Pancreas (tissue), 10 donors: Measurements from ENCODE around the gene MOSPD3. TPM values are rescaled to one million over a fixed set of nuclear protein-coding genes. Genes with fewer than 3 reads are reported as not detected.

Source experiments
- ATAC-seq, 4 donors: fragments of 200-7000 bp; cut with Tn5 transposase; one replicate each; pipeline versions ENCODE4 v1.8.0 to v1.9.1; 2020; ENCODE audit warnings: mild to moderate bottlenecking in 4 of 4, moderate library complexity in 4 of 4
- DNase-seq, 6 donors: peaks; one replicate each; pipeline ENCODE4 v3.0.0-alpha.2; 2020
- FAIRE-seq: peaks from 2 replicates; lab custom pipeline; 2012; peaks lifted over from hg19 to GRCh38; lab: Jason Lieb, UNC
- H3K27ac ChIP-seq, 4 donors: fragments of 200-600 bp; sonication (generic); 1 replicate in 3 of 4; 2 replicates in 1 of 4; pipeline versions ENCODE4 v1.5.0 to v1.8.0; 2020
- H3K27me3 ChIP-seq, 4 donors: fragments of 200-600 bp; one replicate each; pipeline ENCODE4 v1.8.0; 2021
- H3K36me3 ChIP-seq, 3 donors: fragments of 200-600 bp; sonication (generic) in 1 of 3; one replicate each; pipeline versions ENCODE4 v1.5.0 to v1.8.0; 2020 to 2021
- H3K4me1 ChIP-seq, 3 donors: fragments of 200-600 bp; one replicate each; pipeline ENCODE4 v1.8.0; 2021
- H3K4me3 ChIP-seq, 4 donors: fragments of 200-600 bp; sonication (generic) in 2 of 4; one replicate each; pipeline versions ENCODE4 v1.5.0 to v1.8.0; 2020 to 2021
- H3K9me3 ChIP-seq, 4 donors: fragments of 200-600 bp; one replicate each; pipeline ENCODE4 v1.8.0; 2021
- CTCF ChIP-seq, 4 donors: fragments of 200-600 bp; sonication (generic) in 3 of 4; IDR thresholded peaks; one replicate each; pipeline versions ENCODE4 v1.5.0 to v1.8.0; 2021; ENCODE audit warnings: antibody characterized with exemption in 4 of 4
- WGBS, 2 donors: extraction: QIAGEN DNeasy Blood & Tissue Kit; methylation state at CpG; one replicate each; pipeline ENCODE4 v1.1.7; 2013; 5-methylcytosine and 5-hydroxymethylcytosine counted together
- intact Hi-C, 3 donors: fragments of 100-400 bp; cut with DNase I; formaldehyde crosslinking; loops; one replicate each; pipeline versions ENCODE4 v1.11.1 to v1.14.2; 2022
- polyA plus RNA-seq, 2 donors: library from polyadenylated mRNA; stranded (reverse); fragments of 200-250 nt; gene quantifications; one replicate each; pipeline ENCODE4 v1.2.3, GENCODE V29; 2013
- total RNA-seq, 6 donors: library from RNA; stranded (reverse); fragmentation: NEBNext Ultra II Directional in 4 of 6; extraction: Animal tissue kit (Norgen Biotek cat#: 25700) in 4 of 6; gene quantifications; one replicate each; pipeline versions ENCODE4 v1.2.1 to v1.2.4, GENCODE V29; 2021 to 2023
- donor health status: healthy with polysubstance abuse.
- donor health status: DM: no; HTN: no; CAD: no; lungs with moderate emphysema.
- donor health status: DM: no; HTN: no; CAD: no.
- donor health status: control.
- donor health status: control.
- donor health status: Bipolar disorder and iron deficiency.
- donor health status: DM: yes; HTN: yes; CAD: no.
- donor health status: DM: no; HTN: no; CAD: no.
- donor health status: DM: no; HTN: no; CAD: no.
- donor health status: DM: yes; HTN: yes; CAD: no.

The MOSPD3 gene
- total and polyA plus RNA-seq, 8 donors = 6.8 to 19.7 (median 10.3) TPM

- Histone ChIP-seq H3K27me3 (no peaks in the 10 kb centered on the region), H3K4me3 (no peak overlapping the region), H3K27ac (no peak overlapping the region), H3K4me1 (no peaks in the 10 kb centered on the region), H3K9me3 (no peaks in the 10 kb centered on the region), H3K36me3 (no peaks in the 10 kb centered on the region)
- ATAC-seq (no peak), FAIRE-seq (no peak), DNase-seq (no peak)
- intact Hi-C loops = no loop called here
- TF ChIP-seq CTCF (IDR thresholded peaks at IDR 0.05) = no peak
- WGBS, 2 donors = 79 to 90% methylated on average over 17 of the region's 17 CpGs
Measured at GRCh38 chr7:100591596-100591995, 20.7 kb upstream of the MOSPD3 start.

- Histone ChIP-seq H3K27ac (no peak overlapping the region), H3K4me1 (no peaks in the 10 kb centered on the region), H3K4me3 (no peak overlapping the region), H3K27me3 (no peaks in the 10 kb centered on the region), H3K9me3 (no peaks in the 10 kb centered on the region), H3K36me3 (no peaks in the 10 kb centered on the region)
- ATAC-seq (no peak), DNase-seq (no peak), FAIRE-seq (no peak)
- no peak for TF ChIP-seq CTCF (IDR thresholded peaks at IDR 0.05)
- intact Hi-C loops = no loop called here
- WGBS, 2 donors = 94 to 97% methylated on average over 7 of the region's 7 CpGs
Measured at GRCh38 chr7:100595188-100595587, 17.2 kb upstream of the MOSPD3 start.

GRCh38 chr7:100598425-100598824 lies 13.9 kb upstream of the MOSPD3 start:
- no peak for TF ChIP-seq CTCF (IDR thresholded peaks at IDR 0.05)
- Histone ChIP-seq H3K36me3 (no peaks in the 10 kb centered on the region), H3K27me3 (no peaks in the 10 kb centered on the region), H3K9me3 (no peaks in the 10 kb centered on the region), H3K27ac (no peak overlapping the region), H3K4me3 (no peak overlapping the region), H3K4me1 (no peaks in the 10 kb centered on the region)
- ATAC-seq (no peak), FAIRE-seq (no peak), DNase-seq (no peak)
- 90 to 94% methylated on average over 4 of the region's 4 CpGs for WGBS, 2 donors
- intact Hi-C loops = no loop called here

- no peak for ATAC-seq
- no peaks in the 10 kb centered on the region for H3K27me3 ChIP-seq
- intact Hi-C loops = no loop called here
- TF ChIP-seq CTCF (IDR thresholded peaks at IDR 0.05) = no peak
- DNase-seq = no peak
- H3K4me3 ChIP-seq = no peak overlapping the region
- H3K27ac ChIP-seq = no peak overlapping the region
- no peak for FAIRE-seq
- 59 to 60% methylated on average over 18 of the region's 18 CpGs for WGBS, 2 donors
- H3K9me3 ChIP-seq = no peaks in the 10 kb centered on the region
- H3K4me1 ChIP-seq = peaks cover 0 to 3% (median 0%) of the 10 kb centered on the region in 3 donors
- H3K36me3 ChIP-seq = no peaks in the 10 kb centered on the region
Measured at GRCh38 chr7:100599911-100600729, 12.2 kb upstream of the MOSPD3 start.

GRCh38 chr7:100600730-100601038 lies 11.7 kb upstream of the MOSPD3 start:
- Histone ChIP-seq H3K4me1 (peaks cover 0 to 3% (median 0%) of the 10 kb centered on the region in 3 donors), H3K4me3 (no peak overlapping the region), H3K9me3 (no peaks in the 10 kb centered on the region), H3K36me3 (no peaks in the 10 kb centered on the region), H3K27me3 (no peaks in the 10 kb centered on the region), H3K27ac (no peak overlapping the region)
- FAIRE-seq (no peak), DNase-seq (no peak), ATAC-seq (no peak)
- no peak for TF ChIP-seq CTCF (IDR thresholded peaks at IDR 0.05)
- WGBS, 2 donors = 66 to 71% methylated on average over 9 of the region's 9 CpGs
- intact Hi-C loops = no loop called here
